ENCODE results near the gene SERHL2.

DNA sequence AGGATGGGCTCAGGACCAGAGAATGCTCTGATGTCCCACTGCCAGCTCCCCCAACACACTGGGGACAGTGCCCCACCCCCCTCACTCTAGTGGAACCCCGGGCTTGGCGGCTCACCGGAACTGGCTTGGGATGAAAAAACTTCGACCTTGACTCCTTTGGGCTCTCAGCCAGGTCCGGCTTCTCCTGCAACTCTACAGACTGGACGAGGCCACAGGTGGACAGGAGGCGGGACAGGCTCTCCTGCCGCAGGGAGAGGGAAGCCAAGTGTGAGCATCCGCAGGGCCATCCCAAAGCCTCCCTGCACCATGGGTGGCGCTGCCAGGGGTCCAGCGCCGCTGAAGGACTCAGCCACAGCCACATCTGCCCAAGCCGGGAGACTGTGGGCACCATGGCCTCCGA is 37.9 kb upstream of the SERHL2 start:
- TF ChIP-seq EZH2phosphoT487 (IDR thresholded peaks at IDR 0.05) = no peak
- TF ChIP-seq, protein P1, sequence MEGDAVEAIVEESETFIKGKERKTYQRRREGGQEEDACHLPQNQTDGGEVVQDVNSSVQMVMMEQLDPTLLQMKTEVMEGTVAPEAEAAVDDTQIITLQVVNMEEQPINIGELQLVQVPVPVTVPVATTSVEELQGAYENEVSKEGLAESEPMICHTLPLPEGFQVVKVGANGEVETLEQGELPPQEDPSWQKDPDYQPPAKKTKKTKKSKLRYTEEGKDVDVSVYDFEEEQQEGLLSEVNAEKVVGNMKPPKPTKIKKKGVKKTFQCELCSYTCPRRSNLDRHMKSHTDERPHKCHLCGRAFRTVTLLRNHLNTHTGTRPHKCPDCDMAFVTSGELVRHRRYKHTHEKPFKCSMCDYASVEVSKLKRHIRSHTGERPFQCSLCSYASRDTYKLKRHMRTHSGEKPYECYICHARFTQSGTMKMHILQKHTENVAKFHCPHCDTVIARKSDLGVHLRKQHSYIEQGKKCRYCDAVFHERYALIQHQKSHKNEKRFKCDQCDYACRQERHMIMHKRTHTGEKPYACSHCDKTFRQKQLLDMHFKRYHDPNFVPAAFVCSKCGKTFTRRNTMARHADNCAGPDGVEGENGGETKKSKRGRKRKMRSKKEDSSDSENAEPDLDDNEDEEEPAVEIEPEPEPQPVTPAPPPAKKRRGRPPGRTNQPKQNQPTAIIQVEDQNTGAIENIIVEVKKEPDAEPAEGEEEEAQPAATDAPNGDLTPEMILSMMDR (IDR thresholded peaks at IDR 0.05) = no peak
- TF ChIP-seq EZH2 (IDR thresholded peaks at IDR 0.05) = no peak

Data from neural progenitor cell (in vitro differentiated cells).